Measurements from ENCODE around the gene TMEM150A.

- TF ChIP-seq CTCF (conservative IDR thresholded peaks at IDR 0.05; ENCODE audit: low read length) (no peak), EZH2phosphoT487 (IDR thresholded peaks at IDR 0.05; ENCODE audit: borderline replicate concordance) (no peak)
These were observed 11.4 kb upstream of the TMEM150A start for GRCh38 chr2:85613717-85614515.

Measured in Loucy (cell line).